ENCODE data around the gene TBK1.
A peak's percentile ranks its signal among the peaks of the same experiment; 100 is the strongest.

The TBK1 gene

GRCh38 chr12:64451687-64452558, at the start of gene TBK1:
TBK1 (plus strand) TSS chr12:64452120; CDS start chr12:64455871, 3,751 bp downstream.
- no peak for TF ChIP-seq CTCF (IDR thresholded peaks at IDR 0.05; ENCODE audit: low read depth, low read length, missing control alignments)
- no peak for DNase-seq (ENCODE audit: extremely low read depth, low read depth)
- H3K4me3 ChIP-seq (replicated peaks; ENCODE audit: low read depth, low read length) = peak within 1 kb of the TSS; percentile 91

- TF ChIP-seq CTCF (IDR thresholded peaks at IDR 0.05; ENCODE audit: low read depth, low read length, missing control alignments) = no peak
- DNase-seq (ENCODE audit: extremely low read depth, low read depth) = no peak
- H3K4me3 ChIP-seq (replicated peaks; ENCODE audit: low read depth, low read length) = no peak overlapping the region
Measured at GRCh38 chr12:64402181-64402580, 49.7 kb upstream of the TBK1 start.

GRCh38 chr12:64403707-64404469, 48.0 kb upstream of the TBK1 start, which contains the start of gene XPOT:
XPOT (plus strand) TSS chr12:64404392; CDS start chr12:64410036, 5,644 bp downstream.
- no peak for TF ChIP-seq CTCF (IDR thresholded peaks at IDR 0.05; ENCODE audit: low read depth, low read length, missing control alignments)

GRCh38 chr12:64404470-64405256, 47.3 kb upstream of the TBK1 start:
- TF ChIP-seq CTCF (IDR thresholded peaks at IDR 0.05; ENCODE audit: low read depth, low read length, missing control alignments) = no peak
- H3K4me3 ChIP-seq (replicated peaks; ENCODE audit: low read depth, low read length) = peak overlapping the region; percentile 73
- DNase-seq (ENCODE audit: extremely low read depth, low read depth) = peak; percentile 25

More at GRCh38 chr12:64403707-64404469, 48.0 kb upstream of the TBK1 start, which contains the start of gene XPOT:
- DNase-seq (ENCODE audit: extremely low read depth, low read depth) = peak; percentile 89
- peak within 1 kb of the TSS; percentile 73 for H3K4me3 ChIP-seq (replicated peaks; ENCODE audit: low read depth, low read length)

GRCh38 chr12:64407342-64408223, 44.3 kb upstream of the TBK1 start:
- no peak for TF ChIP-seq CTCF (IDR thresholded peaks at IDR 0.05; ENCODE audit: low read depth, low read length, missing control alignments)
- H3K4me3 ChIP-seq (replicated peaks; ENCODE audit: low read depth, low read length) = no peak overlapping the region

More at GRCh38 chr12:64407342-64408223, 44.3 kb upstream of the TBK1 start:
- no peak for DNase-seq (ENCODE audit: extremely low read depth, low read depth)

All from HFF-Myc (cell line).